GM08714 (cell line): ENCODE data around the gene FGF19.

ENCODE experiments used
- H3K4me3 ChIP-seq: fragments of 200-500 bp; sonication (Bioruptor generic); 2 replicates; pipeline ENCODE4 v1.5.1; 2014; ENCODE audit warnings: mild to moderate bottlenecking, low read length, inconsistent platforms
- ZNF274 ChIP-seq: IDR thresholded peaks from 2 replicates; pipeline ENCODE4 v1.6.1; 2012; ENCODE audit warnings: mild to moderate bottlenecking, low read depth, low read length

The FGF19 gene

GRCh38 chr11:69677749-69678148 lies 26.1 kb downstream of the FGF19 start:
- no peak for TF ChIP-seq ZNF274
- no peak overlapping the region for H3K4me3 ChIP-seq

GRCh38 chr11:69674886-69675714 lies 28.7 kb downstream of the FGF19 start, which contains the start of gene LTO1:
LTO1 (minus strand) TSS chr11:69675353; CDS start chr11:69675239, 114 bp downstream.
- no peak for TF ChIP-seq ZNF274
- peak within 1 kb of the TSS; percentile 94 for H3K4me3 ChIP-seq

GRCh38 chr11:69674267-69674885 lies 29.4 kb downstream of the FGF19 start:
- peak overlapping the region; percentile 94 for H3K4me3 ChIP-seq
- no peak for TF ChIP-seq ZNF274

GRCh38 chr11:69671734-69672465 lies 31.9 kb downstream of the FGF19 start:
- no peak for TF ChIP-seq ZNF274
- H3K4me3 ChIP-seq: no peak overlapping the region

GRCh38 chr11:69670158-69670845 lies 33.5 kb downstream of the FGF19 start:
- TF ChIP-seq ZNF274: no peak
- no peak overlapping the region for H3K4me3 ChIP-seq

GRCh38 chr11:69669486-69669885 lies 34.3 kb downstream of the FGF19 start:
- TF ChIP-seq ZNF274: no peak
- no peak overlapping the region for H3K4me3 ChIP-seq

- H3K4me3 ChIP-seq: no peak overlapping the region
- TF ChIP-seq ZNF274: no peak
These were observed 35.9 kb downstream of the FGF19 start for GRCh38 chr11:69667619-69668604.

- TF ChIP-seq ZNF274: no peak
- H3K4me3 ChIP-seq: no peak overlapping the region
These were observed 36.9 kb downstream of the FGF19 start for GRCh38 chr11:69666752-69667536.

GRCh38 chr11:69666261-69666660 lies 37.6 kb downstream of the FGF19 start:
- TF ChIP-seq ZNF274: no peak
- no peak overlapping the region for H3K4me3 ChIP-seq

GRCh38 chr11:69665669-69666068 lies 38.2 kb downstream of the FGF19 start:
- no peak for TF ChIP-seq ZNF274

GRCh38 chr11:69664901-69665300 lies 38.9 kb downstream of the FGF19 start:
- TF ChIP-seq ZNF274: no peak
- no peak overlapping the region for H3K4me3 ChIP-seq

More at GRCh38 chr11:69665669-69666068, 38.2 kb downstream of the FGF19 start:
- no peak overlapping the region for H3K4me3 ChIP-seq

- no peak for TF ChIP-seq ZNF274
- H3K4me3 ChIP-seq: no peak overlapping the region
These were observed 39.6 kb downstream of the FGF19 start for GRCh38 chr11:69664103-69664775.

- TF ChIP-seq ZNF274: no peak
- H3K4me3 ChIP-seq: no peak overlapping the region
These were observed 40.5 kb downstream of the FGF19 start for GRCh38 chr11:69663326-69663725.
